ENCODE results near the gene EFHC2.
"Not testable (repeated sequence)": the region's sequence is repeated elsewhere in the genome, so short reads cannot be mapped to it uniquely, and the experiment has no call there.

Gene EFHC2

GRCh38 chrX:44228621-44229020, 114.9 kb downstream of the EFHC2 start:
- DNase-seq = no peak

- no peak for DNase-seq
These were observed 115.5 kb downstream of the EFHC2 start for GRCh38 chrX:44227991-44228390.

GRCh38 chrX:44225667-44226066, 117.8 kb downstream of the EFHC2 start:
- DNase-seq = no peak

GRCh38 chrX:44224760-44225159, 118.7 kb downstream of the EFHC2 start:
- DNase-seq = no peak

GRCh38 chrX:44223150-44223549, 120.3 kb downstream of the EFHC2 start:
- no peak for DNase-seq

GRCh38 chrX:44218465-44218864, 125.0 kb downstream of the EFHC2 start:
- no peak for DNase-seq

GRCh38 chrX:44216171-44216570, 127.3 kb downstream of the EFHC2 start:
- no peak for DNase-seq

- no peak for DNase-seq
These were observed 139.7 kb downstream of the EFHC2 start for GRCh38 chrX:44203791-44204190.

- DNase-seq = no peak
These were observed 140.9 kb downstream of the EFHC2 start for GRCh38 chrX:44202596-44202995.

GRCh38 chrX:44189116-44189515, 154.4 kb downstream of the EFHC2 start:
- no peak for DNase-seq

GRCh38 chrX:44187915-44188314, 155.6 kb downstream of the EFHC2 start:
- not testable (repeated sequence) for DNase-seq

GRCh38 chrX:44183329-44183728, 160.1 kb downstream of the EFHC2 start:
- DNase-seq = no peak

- no peak for DNase-seq
These were observed 165.0 kb downstream of the EFHC2 start for GRCh38 chrX:44178274-44179053.

- DNase-seq = no peak
These were observed 168.0 kb downstream of the EFHC2 start for GRCh38 chrX:44175455-44175854.

- no peak for DNase-seq
These were observed 169.4 kb downstream of the EFHC2 start for GRCh38 chrX:44174061-44174460.

GRCh38 chrX:44173219-44173618, 170.3 kb downstream of the EFHC2 start:
- no peak for DNase-seq

GRCh38 chrX:44167116-44167515, 176.4 kb downstream of the EFHC2 start:
- no peak for DNase-seq

- DNase-seq = no peak
These were observed 180.5 kb downstream of the EFHC2 start for GRCh38 chrX:44162964-44163475.

GRCh38 chrX:44157858-44158257, 185.6 kb downstream of the EFHC2 start:
- DNase-seq = no peak

GRCh38 chrX:44157283-44157682, 186.2 kb downstream of the EFHC2 start:
- DNase-seq = no peak

GRCh38 chrX:44156726-44157125, 186.7 kb downstream of the EFHC2 start:
- no peak for DNase-seq

- DNase-seq = no peak
These were observed 188.3 kb downstream of the EFHC2 start for GRCh38 chrX:44155126-44155525.

- no peak for DNase-seq
These were observed 190.6 kb downstream of the EFHC2 start for GRCh38 chrX:44152852-44153251.

GRCh38 chrX:44147130-44147529, 196.3 kb downstream of the EFHC2 start:
- no peak for DNase-seq

All from GOT3 (cell line).